Measurements from ENCODE around the gene TSSK6. TPM values are rescaled to one million over a fixed set of nuclear protein-coding genes. Genes with fewer than 3 reads are reported as not detected.

The TSSK6 gene
- total and polyA plus RNA-seq, 10 of the 15 experiments (the other 5 are each of a cell fraction or from before 2014, with no cell fraction given), result 0.06 to 3.6 (median 0.98) TPM; not detected in 2

GRCh38 chr19:19531951-19532805 is 16.8 kb upstream of the TSSK6 start:
- ChIA-PET RAD21 (ENCODE audit: unreplicated experiment) (interaction anchor here (0.6 to 3.5 kb wide), 13 partner anchors 15 to 244 kb away, joined by 3 to 22 read pairs (median 5); partner anchors contain the start of gene GMIP), CTCF (interaction anchor here (0.7 to 3.6 kb wide), 30 partner anchors 9 to 601 kb away, joined by 3 to 50 read pairs (median 4); partner anchors contain the start of genes GMIP, NDUFA13, PBX4 and ZNF93), POLR2A (interaction anchor here (0.6 to 0.7 kb wide), 4 partner anchors 17 to 137 kb away, joined by 3 to 7 read pairs (median 5); no protein-coding TSS in a partner anchor), SMC1A (ENCODE audit: uncharacterized antibody, unreplicated experiment) (interaction anchor here (0.6 to 2.3 kb wide), 14 partner anchors 16 to 427 kb away, joined by 3 to 21 read pairs (median 4); partner anchors contain the start of genes GMIP, NDUFA13 and TSSK6)
- H3K79me2 ChIP-seq (ENCODE audit: control insufficient read depth, insufficient read depth, low read length), result no peaks in the 10 kb centered on the region
- WGBS (ENCODE audit: insufficient coverage, insufficient replicate concordance, low lambda C conversion rate, missing lambda C conversion rate), result 28% methylated on average over 46 of the region's 48 CpGs
- peak; percentile 71 for FAIRE-seq
- no peak overlapping the region for H3K4me3 ChIP-seq
- no TSS peak for BruUV-seq (replicated peaks)
- H3K27ac ChIP-seq (ENCODE audit: control insufficient read depth, insufficient read depth), result no peak overlapping the region
- no peaks in the 10 kb centered on the region for H3K27me3 ChIP-seq (replicated peaks in 1 of 2; ENCODE audit: control insufficient read depth in 2 of 2, insufficient read depth in 2 of 2, low read length in 1 of 2)
- ATAC-seq, result peak; percentile 93
- H3K4me2 ChIP-seq (ENCODE audit: control insufficient read depth, insufficient read depth), result no peak overlapping the region
- no peak overlapping the region for H3K9ac ChIP-seq (ENCODE audit: control insufficient read depth, insufficient read depth, low read length)
- intact Hi-C loops (cut with micrococcal nuclease; ENCODE audit: unreplicated experiment), result loop anchor here (1.0 kb wide), 2 partner anchors 111 to 427 kb away; partner anchors contain the start of gene GMIP
- no peak overlapping the region; the same call in 1 of the 2 replicates for H2AFZ ChIP-seq (ENCODE audit: control insufficient read depth, low read depth, low read length)
- DNase-seq (ENCODE audit: low read depth, low spot score), result no peak
- in situ Hi-C loops (cut with MboI), result loop anchor here (25.0 kb wide), 4 partner anchors 880 to 1505 kb away; partner anchors contain the start of genes ZNF66 and ZNF737
- peaks cover 3 to 16% of the 10 kb centered on the region in 2 experiments for H3K36me3 ChIP-seq (ENCODE audit: control insufficient read depth in 2 of 2, insufficient read depth in 2 of 2, low read length in 1 of 2)
- no peaks in the 10 kb centered on the region for H4K20me1 ChIP-seq (ENCODE audit: control insufficient read depth, insufficient read depth)
- H3K4me1 ChIP-seq (ENCODE audit: control insufficient read depth, insufficient read depth, low read length), result no peaks in the 10 kb centered on the region
- H3K9me3 ChIP-seq (replicated peaks; ENCODE audit: control insufficient read depth, insufficient read depth, low read length), result no peaks in the 10 kb centered on the region
- TF ChIP-seq CREM (IDR thresholded peaks at IDR 0.05; ENCODE audit: low read depth) (no peak), SP1 (IDR thresholded peaks at IDR 0.05; ENCODE audit: low read depth, low read length) (no peak), RAD21 (IDR thresholded peaks at IDR 0.05; ENCODE audit: insufficient read depth, low read depth, low read length) (peak; percentile 96), NRF1 (conservative IDR thresholded peaks at IDR 0.05; ENCODE audit: low read depth, low read length) (no peak), TCF12 (IDR thresholded peaks at IDR 0.05; ENCODE audit: low read depth, low read length) (no peak), SKIL (IDR thresholded peaks at IDR 0.05; ENCODE audit: low read depth, poor library complexity, severe bottlenecking) (no peak), NR2C2 (IDR thresholded peaks at IDR 0.05; ENCODE audit: borderline replicate concordance, control insufficient read depth, insufficient read length, low read depth) (no peak), EZH2 (IDR thresholded peaks at IDR 0.05; ENCODE audit: borderline replicate concordance, control insufficient read depth, low read depth, low read length) (no peak), BMI1 (IDR thresholded peaks at IDR 0.05; ENCODE audit: borderline replicate concordance) (no peak)
- TF ChIP-seq, protein P1, sequence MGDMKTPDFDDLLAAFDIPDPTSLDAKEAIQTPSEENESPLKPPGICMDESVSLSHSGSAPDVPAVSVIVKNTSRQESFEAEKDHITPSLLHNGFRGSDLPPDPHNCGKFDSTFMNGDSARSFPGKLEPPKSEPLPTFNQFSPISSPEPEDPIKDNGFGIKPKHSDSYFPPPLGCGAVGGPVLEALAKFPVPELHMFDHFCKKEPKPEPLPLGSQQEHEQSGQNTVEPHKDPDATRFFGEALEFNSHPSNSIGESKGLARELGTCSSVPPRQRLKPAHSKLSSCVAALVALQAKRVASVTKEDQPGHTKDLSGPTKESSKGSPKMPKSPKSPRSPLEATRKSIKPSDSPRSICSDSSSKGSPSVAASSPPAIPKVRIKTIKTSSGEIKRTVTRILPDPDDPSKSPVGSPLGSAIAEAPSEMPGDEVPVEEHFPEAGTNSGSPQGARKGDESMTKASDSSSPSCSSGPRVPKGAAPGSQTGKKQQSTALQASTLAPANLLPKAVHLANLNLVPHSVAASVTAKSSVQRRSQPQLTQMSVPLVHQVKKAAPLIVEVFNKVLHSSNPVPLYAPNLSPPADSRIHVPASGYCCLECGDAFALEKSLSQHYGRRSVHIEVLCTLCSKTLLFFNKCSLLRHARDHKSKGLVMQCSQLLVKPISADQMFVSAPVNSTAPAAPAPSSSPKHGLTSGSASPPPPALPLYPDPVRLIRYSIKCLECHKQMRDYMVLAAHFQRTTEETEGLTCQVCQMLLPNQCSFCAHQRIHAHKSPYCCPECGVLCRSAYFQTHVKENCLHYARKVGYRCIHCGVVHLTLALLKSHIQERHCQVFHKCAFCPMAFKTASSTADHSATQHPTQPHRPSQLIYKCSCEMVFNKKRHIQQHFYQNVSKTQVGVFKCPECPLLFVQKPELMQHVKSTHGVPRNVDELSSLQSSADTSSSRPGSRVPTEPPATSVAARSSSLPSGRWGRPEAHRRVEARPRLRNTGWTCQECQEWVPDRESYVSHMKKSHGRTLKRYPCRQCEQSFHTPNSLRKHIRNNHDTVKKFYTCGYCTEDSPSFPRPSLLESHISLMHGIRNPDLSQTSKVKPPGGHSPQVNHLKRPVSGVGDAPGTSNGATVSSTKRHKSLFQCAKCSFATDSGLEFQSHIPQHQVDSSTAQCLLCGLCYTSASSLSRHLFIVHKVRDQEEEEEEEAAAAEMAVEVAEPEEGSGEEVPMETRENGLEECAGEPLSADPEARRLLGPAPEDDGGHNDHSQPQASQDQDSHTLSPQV (IDR thresholded peaks at IDR 0.05), result peak; percentile 62; the same call in 1 of the 2 replicates

Data from GM12878 (cell line).